ENCODE results near the gene SLC25A45. TPM values are rescaled to one million over a fixed set of nuclear protein-coding genes. Genes with fewer than 3 reads are reported as not detected.

The SLC25A45 gene
- total RNA-seq, 4 donors from 2014 or later: 0.29 to 5.9 (median 5.3) TPM; not detected in 1

- peaks cover 0 to 15% of the 10 kb centered on the region in 2 donors for H3K4me1 ChIP-seq
- no peak for TF ChIP-seq CTCF (IDR thresholded peaks at IDR 0.05)
- no peak for TF ChIP-seq POLR2A (IDR thresholded peaks at IDR 0.05)
- H3K9me3 ChIP-seq: no peaks in the 10 kb centered on the region
- no peak overlapping the region for H3K4me3 ChIP-seq
- H3K36me3 ChIP-seq: no peaks in the 10 kb centered on the region
- DNase-seq: no peak
- no peaks in the 10 kb centered on the region for H3K27me3 ChIP-seq
- H3K27ac ChIP-seq: no peak overlapping the region
- intact Hi-C loops (cut with DNase I; ENCODE audit: low total_unique reads): no loop called here
Measured at GRCh38 chr11:65393513-65394079, 11.2 kb upstream of the SLC25A45 start.

- H3K9me3 ChIP-seq: no peaks in the 10 kb centered on the region
- no peaks in the 10 kb centered on the region for H3K27me3 ChIP-seq
- no peak overlapping the region for H3K4me3 ChIP-seq
- no peak for DNase-seq
- H3K36me3 ChIP-seq: no peaks in the 10 kb centered on the region
- TF ChIP-seq CTCF (IDR thresholded peaks at IDR 0.05): no peak
- no peak for TF ChIP-seq POLR2A (IDR thresholded peaks at IDR 0.05)
- intact Hi-C loops (cut with DNase I; ENCODE audit: low total_unique reads): no loop called here
- H3K4me1 ChIP-seq: peaks cover 0 to 16% of the 10 kb centered on the region in 2 donors
- no peak overlapping the region for H3K27ac ChIP-seq
Measured at GRCh38 chr11:65392899-65393298, 10.5 kb upstream of the SLC25A45 start.

GRCh38 chr11:65392186-65392829, 9.9 kb upstream of the SLC25A45 start:
- H3K4me1 ChIP-seq: peaks cover 0 to 21% of the 10 kb centered on the region in 2 donors
- no peaks in the 10 kb centered on the region for H3K9me3 ChIP-seq
- H3K4me3 ChIP-seq: no peak overlapping the region
- intact Hi-C loops (cut with DNase I; ENCODE audit: low total_unique reads): no loop called here
- H3K27me3 ChIP-seq: no peaks in the 10 kb centered on the region
- TF ChIP-seq CTCF (IDR thresholded peaks at IDR 0.05): no peak
- TF ChIP-seq POLR2A (IDR thresholded peaks at IDR 0.05): no peak
- no peaks in the 10 kb centered on the region for H3K36me3 ChIP-seq
- no peak for DNase-seq
- peak overlapping the region in 1 of 2 donors; percentile 97 for H3K27ac ChIP-seq

- no peak for DNase-seq
- H3K9me3 ChIP-seq: no peaks in the 10 kb centered on the region
- peak overlapping the region; percentile 69 to 97 for H3K27ac ChIP-seq
- H3K4me3 ChIP-seq: peak overlapping the region in 1 of 2 donors; percentile 7
- H3K4me1 ChIP-seq: peaks cover 0 to 21% of the 10 kb centered on the region in 2 donors
- no peaks in the 10 kb centered on the region for H3K27me3 ChIP-seq
- H3K36me3 ChIP-seq: no peaks in the 10 kb centered on the region
- intact Hi-C loops (cut with DNase I; ENCODE audit: low total_unique reads): no loop called here
- TF ChIP-seq POLR2A (IDR thresholded peaks at IDR 0.05) (no peak), CTCF (IDR thresholded peaks at IDR 0.05) (no peak)
Measured at GRCh38 chr11:65390996-65391395, 8.6 kb upstream of the SLC25A45 start.

- Histone ChIP-seq H3K4me3 (peak overlapping the region in 1 of 2 donors; percentile 7), H3K27ac (peak overlapping the region; percentile 69 to 97), H3K36me3 (no peaks in the 10 kb centered on the region)
Measured at GRCh38 chr11:65390099-65390941, 7.9 kb upstream of the SLC25A45 start.

More at GRCh38 chr11:65390099-65390941, 7.9 kb upstream of the SLC25A45 start:
- no peaks in the 10 kb centered on the region for H3K9me3 ChIP-seq
- H3K27me3 ChIP-seq: no peaks in the 10 kb centered on the region
- TF ChIP-seq CTCF (IDR thresholded peaks at IDR 0.05): no peak
- no peak for TF ChIP-seq POLR2A (IDR thresholded peaks at IDR 0.05)
- intact Hi-C loops (cut with DNase I; ENCODE audit: low total_unique reads): no loop called here
- H3K4me1 ChIP-seq: peaks cover 0 to 21% of the 10 kb centered on the region in 2 donors
- no peak for DNase-seq

All from uterus (tissue), 4 donors.